HL-60/S4 treated with retinoic acid at 250 ng/mL for 4 days and 3 days (cell line): ENCODE results near the gene CD52.

Source experiments
- in situ Hi-C: fragments of 300-500 bp; cut with MboI; formaldehyde crosslinking; loops from 2 replicates; pipeline ENCODE4 v1.7.0; 2022; ENCODE audit warnings: low sequenced_read_pairs

Gene CD52, protein sequence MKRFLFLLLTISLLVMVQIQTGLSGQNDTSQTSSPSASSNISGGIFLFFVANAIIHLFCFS

DNA sequence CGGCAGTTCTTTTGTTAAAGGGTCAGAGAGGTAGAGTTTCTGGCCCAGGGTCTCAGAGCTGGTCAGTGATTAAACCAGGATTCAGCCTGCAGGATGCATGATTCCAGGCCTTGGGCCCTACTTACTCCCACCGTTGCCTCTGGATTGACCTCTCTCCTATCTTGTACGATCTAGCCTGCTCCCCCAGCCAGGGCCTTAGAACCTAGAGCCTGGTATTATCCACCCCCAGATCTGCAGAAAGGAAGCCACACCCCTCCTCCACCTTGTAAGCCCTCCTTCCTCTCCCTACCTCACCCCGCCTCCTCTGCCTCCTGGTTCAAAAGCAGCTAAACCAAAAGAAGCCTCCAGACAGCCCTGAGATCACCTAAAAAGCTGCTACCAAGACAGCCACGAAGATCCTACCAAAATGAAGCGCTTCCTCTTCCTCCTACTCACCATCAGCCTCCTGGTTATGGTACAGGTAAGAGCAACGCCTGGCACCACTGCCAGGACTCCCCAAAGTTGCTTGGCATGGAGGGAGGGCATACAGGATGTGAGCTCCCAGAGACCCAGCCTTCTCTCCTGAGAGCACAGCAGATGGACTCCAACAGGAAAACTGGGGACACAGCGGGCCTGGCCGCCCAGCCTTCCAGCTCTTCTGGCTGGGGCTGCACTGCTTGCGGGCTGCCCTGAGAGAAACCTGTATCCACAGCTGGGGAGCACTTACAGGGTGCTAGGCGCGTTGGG, at the start of gene CD52:
Gene CD52, plus strand, starts transcription at position 347 of the 726 bp plus-strand sequence. Its CDS starts 60 bp downstream, at position 407.
- in situ Hi-C loops, result no loop called here

DNA sequence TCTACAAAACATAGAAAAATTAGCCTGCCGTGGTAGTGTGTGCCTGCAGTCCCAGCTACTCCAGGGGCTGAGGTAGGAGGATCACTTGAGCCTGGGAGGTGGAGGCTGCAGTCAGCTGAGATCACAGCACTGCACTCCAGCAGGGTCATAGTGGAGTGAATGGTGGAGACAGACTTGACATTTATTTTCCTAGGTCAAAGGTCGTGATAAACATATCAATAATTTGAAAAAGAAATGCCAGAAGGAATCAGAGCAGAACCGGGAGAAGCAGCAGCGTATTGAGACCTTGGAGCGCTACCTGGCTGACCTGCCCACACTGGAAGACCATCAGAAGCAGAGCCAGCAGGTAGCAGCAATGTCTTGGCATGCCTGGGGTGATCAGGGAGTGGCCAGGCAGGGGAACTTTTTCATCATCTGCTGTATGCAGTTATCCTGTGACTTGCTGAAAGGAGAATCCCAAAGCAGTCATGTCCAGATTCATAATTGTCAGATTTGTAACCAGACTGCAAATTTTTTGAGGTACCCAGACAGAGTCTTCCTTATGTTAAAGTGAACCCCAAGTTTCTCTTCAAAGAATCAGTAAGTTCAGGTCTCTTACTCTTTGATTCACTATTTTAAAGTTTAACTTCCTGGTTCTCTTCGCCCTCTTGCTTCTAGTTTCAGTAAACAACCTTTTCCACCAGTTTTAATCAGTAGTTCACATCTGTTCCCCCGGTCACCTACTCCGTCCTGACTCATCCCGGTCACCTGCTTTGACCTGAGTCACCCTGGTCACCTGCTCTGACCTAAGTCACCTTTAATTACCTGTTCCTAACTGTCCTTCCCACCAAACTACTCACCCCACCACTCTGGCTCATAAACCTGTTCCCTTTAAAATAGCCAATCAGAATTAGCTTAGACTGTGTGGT, 49.2 kb upstream of the CD52 start:
- in situ Hi-C loops, result no loop called here

DNA sequence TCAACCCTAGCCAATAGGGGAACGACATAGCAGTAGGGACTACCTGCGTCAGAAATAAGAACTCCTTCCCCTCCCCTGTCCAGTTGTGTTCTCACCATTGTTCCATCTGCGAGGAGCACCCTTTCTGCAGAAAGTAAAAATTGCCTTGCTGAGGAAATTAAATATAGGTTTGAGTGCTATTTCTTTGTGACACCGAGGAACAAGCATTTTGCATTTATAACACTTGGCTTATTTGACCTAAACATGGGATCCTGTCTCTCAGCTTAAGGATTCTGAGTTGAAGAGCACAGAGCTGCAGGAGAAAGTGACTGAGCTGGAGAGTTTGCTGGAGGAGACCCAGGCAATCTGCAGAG, 48.6 kb upstream of the CD52 start:
- in situ Hi-C loops, result no loop called here

DNA sequence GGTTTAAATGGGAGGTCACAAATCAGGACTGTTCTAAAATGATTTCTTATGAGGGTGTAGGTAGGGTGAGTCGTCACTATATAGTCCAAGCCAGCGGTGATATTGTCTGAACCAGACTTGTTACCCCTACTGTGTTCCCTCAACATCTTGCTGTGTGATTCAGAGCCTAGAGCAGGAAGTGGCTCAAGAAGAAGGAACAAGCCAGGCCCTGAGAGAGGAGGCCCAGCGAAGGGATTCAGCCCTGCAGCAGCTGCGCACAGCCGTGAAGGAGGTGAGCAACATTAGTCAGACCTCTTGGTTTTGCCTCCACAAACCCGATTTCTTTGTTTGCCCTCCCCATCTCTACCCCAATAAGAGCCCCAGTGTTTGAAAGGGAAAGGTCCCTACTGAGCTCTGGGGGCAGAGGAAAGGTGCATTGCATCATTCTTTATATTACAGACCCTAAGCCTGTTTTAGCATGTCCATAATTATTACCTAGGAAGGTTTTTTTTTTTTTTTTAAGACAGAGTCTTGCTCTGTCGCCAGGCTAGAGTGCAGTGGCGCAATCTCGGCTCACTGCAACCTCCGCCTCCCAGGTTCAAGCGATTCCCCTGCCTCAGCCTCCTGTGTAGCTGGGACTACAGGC, 42.8 kb upstream of the CD52 start:
- in situ Hi-C loops, result no loop called here

DNA sequence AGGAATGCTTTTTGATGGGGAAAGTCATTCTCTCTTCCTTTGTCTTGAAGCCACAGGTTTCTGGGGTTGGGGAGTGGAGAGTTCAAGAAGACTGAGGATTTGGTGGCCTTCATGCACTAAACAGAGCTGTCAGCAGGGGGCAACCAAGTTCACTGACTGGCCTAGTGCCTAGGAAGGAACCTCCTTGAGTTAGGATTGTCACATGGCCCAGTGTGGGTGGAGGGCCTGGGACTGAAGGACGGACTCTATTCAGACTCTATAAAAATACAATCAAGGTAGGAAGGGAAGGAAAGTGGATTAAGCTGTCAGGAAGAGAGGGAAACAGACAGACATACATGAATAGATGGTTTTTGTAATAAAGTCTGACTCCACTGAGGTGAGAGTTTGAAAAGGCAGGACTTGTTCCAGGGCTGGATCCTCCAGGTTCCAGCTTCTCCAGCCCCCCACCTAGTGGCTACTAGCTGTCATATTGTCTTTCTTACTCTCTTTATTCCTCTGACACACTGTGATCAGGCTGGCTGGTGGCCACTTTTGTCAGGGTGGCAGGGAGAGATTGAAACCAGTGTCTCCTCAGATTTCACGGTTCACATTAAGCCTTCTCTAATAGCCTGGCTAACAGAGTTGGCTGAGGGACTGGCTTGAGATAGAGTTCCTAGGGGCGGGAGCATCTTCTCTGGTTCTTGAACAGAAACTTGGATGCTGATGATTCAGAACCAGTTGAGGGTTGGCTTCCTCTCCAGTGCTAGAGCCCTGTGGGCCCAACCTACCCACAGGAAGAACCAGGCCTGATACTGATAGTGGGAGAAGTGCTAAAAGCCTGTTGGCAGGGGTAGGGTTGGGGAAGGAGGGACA, 42.0 kb upstream of the CD52 start:
- in situ Hi-C loops, result no loop called here

DNA sequence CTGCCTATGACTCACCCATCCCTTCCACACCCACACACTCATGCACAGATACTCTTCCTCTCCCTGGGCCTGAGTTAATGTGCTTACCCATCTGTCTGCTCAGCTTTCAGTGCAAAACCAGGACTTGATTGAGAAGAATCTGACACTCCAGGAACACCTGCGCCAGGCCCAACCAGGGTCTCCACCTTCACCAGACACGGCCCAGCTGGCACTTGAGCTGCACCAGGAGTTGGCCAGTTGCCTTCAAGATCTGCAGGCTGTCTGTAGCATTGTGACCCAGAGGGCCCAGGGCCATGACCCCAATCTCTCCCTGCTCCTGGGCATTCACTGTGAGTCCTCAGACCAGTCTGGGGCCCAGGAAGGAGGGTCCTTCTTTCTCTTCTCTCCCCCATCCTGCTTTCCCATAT, 41.3 kb upstream of the CD52 start:
- in situ Hi-C loops, result no loop called here

DNA sequence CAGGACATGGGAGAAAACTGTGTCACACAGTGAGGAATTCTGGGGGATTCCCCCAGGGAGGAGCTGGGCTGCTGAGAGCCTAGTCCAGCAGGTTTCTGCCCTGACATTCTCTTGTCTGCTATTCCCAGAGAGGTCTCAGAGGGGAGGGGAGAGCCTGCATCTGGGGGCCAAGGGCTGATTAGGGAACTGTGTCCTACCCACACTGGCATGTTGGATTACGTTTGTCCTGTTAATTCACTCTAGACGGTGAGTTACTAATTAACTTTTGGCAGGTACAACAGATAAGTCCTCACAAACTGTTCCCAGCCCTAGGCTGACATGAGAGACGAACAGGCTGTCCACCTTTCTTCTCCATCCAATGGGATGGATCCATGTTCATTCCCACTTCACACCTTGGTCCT, 40.5 kb upstream of the CD52 start:
- in situ Hi-C loops, result no loop called here

DNA sequence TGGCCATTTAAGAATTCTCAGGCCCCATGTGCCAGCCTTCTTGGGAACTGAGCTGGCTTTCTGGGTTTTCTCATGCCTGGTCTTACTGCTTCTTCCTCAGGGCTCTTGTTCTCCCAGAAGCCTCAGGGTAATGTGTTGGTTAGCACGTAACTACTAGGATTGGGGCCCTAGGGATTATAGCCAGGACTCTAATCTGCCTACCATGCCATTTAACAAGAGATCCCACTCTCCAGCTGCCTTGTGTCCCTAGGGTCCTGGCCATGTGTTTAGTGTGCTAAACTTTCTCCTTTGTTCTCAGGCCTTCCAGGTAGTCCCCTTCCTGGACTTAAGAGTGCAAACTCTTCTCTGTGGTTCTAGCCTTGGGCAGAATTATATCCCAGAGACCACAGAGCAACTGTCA, 40.0 kb upstream of the CD52 start:
- in situ Hi-C loops, result no loop called here

DNA sequence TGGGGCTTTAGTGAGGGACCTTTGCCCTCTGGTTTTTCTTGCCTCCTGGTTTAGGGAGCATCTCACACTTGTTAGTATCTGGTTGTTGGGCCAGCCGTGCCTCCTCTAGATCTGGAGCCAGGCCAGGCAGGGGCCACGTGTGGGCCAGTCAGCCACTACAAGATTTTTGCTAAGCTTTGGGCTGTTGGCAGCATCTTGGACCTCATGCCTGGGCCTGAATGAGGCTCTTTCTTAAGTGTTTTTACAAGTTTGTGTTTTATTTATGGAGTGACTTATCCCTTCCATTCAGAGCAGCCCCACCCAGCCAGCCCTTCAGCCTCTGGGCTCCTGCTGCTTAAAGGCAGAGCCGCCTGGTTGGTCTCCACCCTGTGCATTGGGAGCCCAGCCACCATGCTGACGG, 39.5 kb upstream of the CD52 start:
- in situ Hi-C loops, result no loop called here

DNA sequence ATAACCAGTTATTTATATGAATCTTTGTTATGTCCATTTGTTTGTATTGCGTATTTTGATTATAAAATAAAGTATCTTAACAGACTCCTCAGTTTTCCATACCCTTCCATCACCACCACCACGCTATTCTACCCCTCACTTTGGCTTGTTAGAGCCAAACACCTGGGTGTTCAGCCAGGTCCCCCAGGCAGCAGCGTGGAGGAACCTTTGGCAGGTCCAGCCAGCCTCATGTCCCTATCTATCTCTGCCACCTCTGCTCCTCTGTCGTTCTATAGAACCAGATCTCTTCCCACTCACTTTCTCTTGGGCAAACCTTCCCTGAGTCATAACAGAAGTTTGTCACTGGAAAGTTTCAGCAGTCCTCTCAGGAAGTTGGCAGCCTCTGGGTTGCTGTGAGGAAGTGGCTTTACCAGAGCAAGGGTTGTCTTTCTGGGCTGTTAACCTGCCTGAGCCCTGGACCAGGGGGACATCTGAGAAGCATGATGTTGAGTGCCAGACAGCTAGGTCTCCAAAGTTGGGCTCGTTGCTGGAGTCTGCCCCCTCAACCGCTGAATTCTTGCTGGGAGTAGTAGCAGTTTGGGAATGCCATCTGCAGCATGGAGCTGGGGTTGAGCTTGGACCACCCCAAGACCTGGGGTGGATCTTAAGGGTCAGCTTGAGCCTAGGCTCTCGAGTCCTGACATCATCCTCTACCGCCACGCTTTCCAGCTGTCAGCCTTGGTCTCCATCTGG, 38.9 kb upstream of the CD52 start:
- in situ Hi-C loops, result no loop called here

DNA sequence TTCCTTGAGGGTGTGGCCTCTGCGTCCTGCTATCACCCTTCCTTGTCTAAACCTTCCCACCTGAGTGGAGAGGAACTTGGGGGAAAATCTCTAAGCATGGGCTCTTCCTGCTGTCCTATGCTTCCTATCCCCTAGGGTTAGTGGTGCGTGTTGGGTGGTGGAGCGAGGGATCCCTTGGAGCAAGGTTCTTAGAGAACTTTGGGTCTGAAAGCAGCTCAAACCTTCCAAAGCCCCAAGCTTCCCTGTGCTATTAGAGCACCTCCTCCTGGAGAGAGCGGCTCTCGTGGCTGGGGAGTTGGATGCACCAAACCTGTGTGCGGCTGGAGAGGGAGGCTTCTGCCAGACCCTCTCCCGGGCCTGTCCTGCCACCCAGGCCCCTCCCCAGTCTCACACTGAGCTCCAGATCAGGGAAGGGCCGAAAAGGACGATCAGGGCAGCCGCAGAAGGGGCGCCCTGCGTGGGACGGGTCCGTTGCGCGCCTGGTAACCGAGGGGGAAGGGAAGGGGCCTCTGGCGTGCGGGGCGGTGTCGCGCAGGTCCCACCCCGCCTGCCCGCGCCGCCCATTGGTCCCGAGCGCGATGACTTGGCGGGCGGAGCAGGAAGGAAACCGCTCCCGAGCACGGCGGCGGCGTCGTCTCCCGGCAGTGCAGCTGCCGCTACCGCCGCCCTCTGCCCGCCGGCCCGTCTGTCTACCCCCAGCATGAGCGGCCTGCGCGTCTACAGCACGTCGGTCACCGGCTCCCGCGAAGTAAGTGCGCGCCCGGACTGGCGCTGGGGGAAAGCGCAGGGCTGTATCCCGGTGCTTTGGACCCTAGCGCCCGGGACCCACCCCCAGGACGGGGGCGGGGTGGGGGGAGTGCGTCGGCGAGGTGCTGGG, 38.1 kb upstream of the CD52 start, which contains the start of gene SH3BGRL3:
Gene SH3BGRL3, plus strand, starts transcription at position 631 of the 877 bp plus-strand sequence. Its CDS starts 70 bp downstream, at position 701.
- in situ Hi-C loops, result no loop called here

DNA sequence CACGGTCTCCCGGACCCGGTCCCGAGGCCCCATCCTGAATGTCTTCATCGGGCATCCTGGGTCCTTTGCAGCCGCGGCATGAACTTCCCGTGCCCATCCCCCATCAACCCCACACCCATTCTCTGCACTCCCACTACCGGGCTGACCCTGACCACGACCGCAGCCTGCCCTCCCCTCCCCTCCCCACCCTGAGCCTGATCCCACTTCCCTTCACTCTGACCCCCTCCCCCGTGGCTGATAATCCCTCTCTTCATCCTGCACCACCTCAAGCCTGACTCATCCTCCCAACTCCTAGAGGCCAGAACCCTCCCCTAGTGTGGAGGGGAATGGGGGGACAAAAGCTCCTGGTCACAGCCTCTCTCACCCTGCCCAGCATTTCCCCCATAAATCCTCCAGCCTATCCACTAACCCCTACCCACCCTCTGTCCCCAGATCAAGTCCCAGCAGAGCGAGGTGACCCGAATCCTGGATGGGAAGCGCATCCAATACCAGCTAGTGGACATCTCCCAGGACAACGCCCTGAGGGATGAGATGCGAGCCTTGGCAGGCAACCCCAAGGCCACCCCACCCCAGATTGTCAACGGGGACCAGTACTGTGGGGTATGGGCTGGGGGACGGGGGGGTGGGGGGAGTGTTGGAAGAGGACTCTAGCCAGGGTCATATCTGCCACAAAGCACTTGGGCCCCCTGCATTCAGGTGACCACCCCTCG, 37.3 kb upstream of the CD52 start:
- in situ Hi-C loops, result no loop called here

DNA sequence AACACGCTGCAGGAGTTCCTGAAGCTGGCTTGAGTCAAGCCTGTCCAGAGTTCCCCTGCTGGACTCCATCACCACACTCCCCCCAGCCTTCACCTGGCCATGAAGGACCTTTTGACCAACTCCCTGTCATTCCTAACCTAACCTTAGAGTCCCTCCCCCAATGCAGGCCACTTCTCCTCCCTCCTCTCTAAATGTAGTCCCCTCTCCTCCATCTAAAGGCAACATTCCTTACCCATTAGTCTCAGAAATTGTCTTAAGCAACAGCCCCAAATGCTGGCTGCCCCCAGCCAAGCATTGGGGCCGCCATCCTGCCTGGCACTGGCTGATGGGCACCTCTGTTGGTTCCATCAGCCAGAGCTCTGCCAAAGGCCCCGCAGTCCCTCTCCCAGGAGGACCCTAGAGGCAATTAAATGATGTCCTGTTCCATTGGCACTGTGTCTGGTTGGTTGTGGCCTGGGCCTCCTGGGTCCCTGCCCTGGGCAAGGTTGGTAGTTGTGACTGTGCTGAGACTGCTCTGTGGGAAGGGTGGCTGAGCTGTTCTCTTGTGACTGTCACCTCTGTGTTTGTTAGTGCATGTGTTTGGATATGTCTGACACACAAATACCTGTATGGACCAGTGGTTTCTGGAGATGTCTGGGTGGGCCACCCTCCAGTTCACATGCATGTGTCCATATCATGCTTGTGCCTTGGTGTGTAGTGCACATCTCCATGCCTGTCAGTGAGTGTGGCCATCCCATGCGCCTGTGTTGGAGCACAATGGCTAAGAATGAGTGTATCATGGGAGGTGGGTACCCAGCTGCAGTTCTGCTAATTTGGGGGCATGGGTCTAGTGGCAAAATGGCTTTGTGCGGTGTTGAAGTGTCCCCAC, 36.4 kb upstream of the CD52 start:
- in situ Hi-C loops, result no loop called here

DNA sequence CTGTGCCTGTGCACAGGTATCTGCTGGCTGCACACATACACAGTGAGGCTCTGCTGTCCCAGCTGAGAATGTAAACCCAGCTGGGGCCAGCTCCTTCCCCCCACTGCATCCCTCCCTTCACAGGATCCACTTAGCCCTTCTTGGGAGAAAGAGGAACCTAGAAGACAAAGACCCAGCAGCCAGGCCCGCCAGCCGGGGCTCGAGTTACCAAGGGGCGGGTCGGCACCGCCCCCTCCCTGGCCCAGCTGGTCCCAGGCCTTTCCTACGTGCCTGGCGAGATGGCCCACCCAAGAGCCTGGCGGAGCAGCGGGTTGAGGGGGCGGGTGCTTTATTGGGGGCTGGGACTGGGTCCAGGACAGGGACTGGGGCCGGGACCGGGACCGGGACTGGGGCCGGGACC, 35.8 kb upstream of the CD52 start:
- in situ Hi-C loops, result no loop called here

DNA sequence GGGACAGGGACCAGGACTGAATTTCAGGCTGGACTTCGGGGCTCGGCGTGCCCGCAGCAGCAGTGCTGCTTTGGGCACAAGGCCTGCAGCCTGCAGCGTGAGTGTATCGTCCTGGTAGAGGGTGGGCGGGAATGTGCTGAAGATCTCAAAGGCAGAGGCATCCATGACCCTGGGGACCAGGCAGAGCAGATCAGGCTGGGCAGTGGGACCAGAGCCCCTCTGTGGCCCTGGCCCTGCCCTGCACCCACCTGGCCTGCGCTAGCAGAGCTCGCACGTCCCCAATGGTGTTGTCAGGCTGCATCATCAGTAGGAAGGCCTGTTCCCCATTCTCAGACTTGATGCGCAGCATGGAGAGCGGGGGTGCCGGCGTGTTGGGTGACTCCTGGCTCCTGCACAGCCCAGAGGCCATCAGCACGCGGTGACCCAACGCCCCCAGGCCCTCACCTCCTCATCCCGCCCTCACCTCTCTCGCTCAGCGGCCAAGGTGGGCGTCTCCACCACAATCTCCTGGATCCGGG, 35.3 kb upstream of the CD52 start:
- in situ Hi-C loops, result no loop called here

DNA sequence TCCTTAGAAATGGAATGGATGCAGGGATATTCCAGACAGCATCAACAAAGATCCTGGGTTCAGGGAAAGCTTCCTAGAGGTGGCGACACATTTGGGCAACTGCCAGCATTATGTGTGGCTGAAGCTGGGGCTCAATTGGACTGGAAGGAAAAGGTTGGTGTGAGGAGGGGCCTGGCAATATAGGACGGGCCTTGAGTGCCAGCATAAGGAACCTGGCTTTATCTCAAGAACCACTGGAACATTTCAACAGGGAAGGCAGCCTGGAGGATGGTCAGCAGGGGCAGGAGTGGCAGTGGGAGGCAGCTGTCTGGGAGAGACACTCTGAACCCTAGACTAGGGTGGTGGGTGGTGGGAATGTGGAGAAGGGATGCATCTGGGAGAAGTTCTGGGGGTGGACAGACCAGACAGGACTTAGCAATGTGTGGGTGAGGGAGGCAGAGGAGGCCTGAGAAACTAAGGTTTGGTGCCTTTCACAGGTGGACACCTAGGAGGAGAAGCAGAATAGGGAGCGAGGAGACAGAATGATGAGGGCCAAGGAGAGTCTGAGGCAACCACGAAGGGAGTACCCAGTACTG, 34.4 kb upstream of the CD52 start:
- in situ Hi-C loops, result no loop called here
